PC-9 (cell line): ENCODE data around the gene PRKAG2. TPM values are rescaled to one million over a fixed set of nuclear protein-coding genes. Genes with fewer than 3 reads are reported as not detected.

ENCODE experiments used
- BruUV-seq: library from RNA; stranded (reverse); fragments of 400-500 nt; replicated peaks from 2 replicates; lab custom pipeline; 2021; lab: Mats Ljungman, UMichigan
- CTCF ChIA-PET: fragments of 300-600 bp; sonication (Branson Sonifier 250); formaldehyde crosslinking; loops from one replicate; lab custom pipeline; 2022; ENCODE audit warnings: antibody characterized with exemption; lab: Charles Lee
- POLR2A ChIA-PET: fragments of 300-600 bp; sonication (Branson Sonifier 250); formaldehyde crosslinking; loops from one replicate; lab custom pipeline; 2022; ENCODE audit warnings: antibody characterized with exemption; ENCODE audit not compliant: unreplicated experiment; lab: Charles Lee
- DNase-seq, 2 experiments: peaks; one replicate each; pipeline versions ENCODE4 v3.0.0 to v3.0.0-alpha.2; 2015 to 2022; ENCODE audit warnings: mixed read lengths in 1 of 2
- H2AFZ ChIP-seq: fragments of 200-600 bp; sonication (generic); 2 replicates; pipeline ENCODE4 v1.8.1; 2017; ENCODE audit warnings: antibody characterized with exemption
- H3F3A ChIP-seq: fragments of 200-600 bp; sonication (generic); 2 replicates; pipeline ENCODE4 v1.8.1; 2017; ENCODE audit warnings: antibody characterized with exemption, mild to moderate bottlenecking, low read depth; ENCODE audit not compliant: insufficient read depth
- H3K27ac ChIP-seq: fragments of 200-600 bp; sonication (generic); 2 replicates; pipeline ENCODE4 v1.6.1; 2016; ENCODE audit warnings: mixed run types
- H3K27me3 ChIP-seq: fragments of 200-600 bp; sonication (generic); 2 replicates; pipeline ENCODE4 v1.6.1; 2016; ENCODE audit warnings: low read depth, mixed run types; ENCODE audit not compliant: insufficient read depth
- H3K36me3 ChIP-seq: fragments of 200-600 bp; sonication (generic); 2 replicates; pipeline ENCODE4 v1.6.1; 2016; ENCODE audit warnings: low read depth, mixed run types
- H3K4me1 ChIP-seq: fragments of 200-600 bp; sonication (generic); replicated peaks from 2 replicates; pipeline ENCODE4 v1.6.1; 2016; ENCODE audit warnings: mixed run types; ENCODE audit not compliant: insufficient read depth
- H3K4me2 ChIP-seq: fragments of 200-600 bp; sonication (generic); 2 replicates; pipeline ENCODE4 v1.6.1; 2017; ENCODE audit warnings: mixed run types
- H3K4me3 ChIP-seq: fragments of 200-600 bp; sonication (generic); 2 replicates; pipeline ENCODE4 v1.6.1; 2016; ENCODE audit warnings: mixed run types
- H3K79me2 ChIP-seq: fragments of 200-600 bp; sonication (generic); 2 replicates; pipeline ENCODE4 v1.6.1; 2017; ENCODE audit warnings: low read depth, mixed run types
- H3K9me2 ChIP-seq: fragments of 200-600 bp; sonication (generic); 2 replicates; pipeline ENCODE4 v1.8.1; 2017; ENCODE audit warnings: mild to moderate bottlenecking; ENCODE audit not compliant: insufficient read depth
- H3K9me3 ChIP-seq: fragments of 200-600 bp; sonication (generic); 2 replicates; pipeline ENCODE4 v1.8.1; 2016; ENCODE audit warnings: low read depth; ENCODE audit not compliant: insufficient read depth
- H4K20me1 ChIP-seq: fragments of 200-600 bp; sonication (generic); 2 replicates; pipeline ENCODE4 v1.8.1; 2017; ENCODE audit not compliant: insufficient read depth
- CTCF ChIP-seq: fragments of 200-600 bp; sonication (generic); conservative IDR thresholded peaks from 2 replicates; pipeline ENCODE4 v1.6.1; 2017; ENCODE audit warnings: mixed run types, antibody characterized with exemption, mild to moderate bottlenecking, moderate library complexity
- EZH2 ChIP-seq: fragments of 200-600 bp; sonication (generic); IDR thresholded peaks from 2 replicates; pipeline ENCODE4 v1.8.0; 2017; ENCODE audit warnings: antibody characterized with exemption, low read depth
- intact Hi-C: fragments of 100-400 bp; cut with micrococcal nuclease; formaldehyde crosslinking; loops from one replicate; pipeline ENCODE4 v1.10.0; 2022; ENCODE audit not compliant: unreplicated experiment
- total RNA-seq: library from RNA; stranded (reverse); gene quantifications from 2 replicates; pipeline ENCODE4 v1.2.3, GENCODE V29; 2021

PRKAG2 gene
- total RNA-seq, 1 experiment from 2014 or later = 37.3 TPM

GRCh38 chr7:151836191-151836926 lies 40.6 kb downstream of the PRKAG2 start:
- Histone ChIP-seq H3K9me2 (no peaks in the 10 kb centered on the region), H3F3A (no peaks in the 10 kb centered on the region), H4K20me1 (no peaks in the 10 kb centered on the region), H3K79me2 (no peaks in the 10 kb centered on the region), H3K9me3 (no peaks in the 10 kb centered on the region), H3K4me2 (no peak overlapping the region), H2AFZ (no peak overlapping the region), H3K27ac (no peak overlapping the region), H3K4me1 (no peaks in the 10 kb centered on the region), H3K4me3 (no peak overlapping the region), H3K36me3 (no peaks in the 10 kb centered on the region), H3K27me3 (peaks cover 30% of the 10 kb centered on the region; the same call in 1 of the 2 replicates)
- ChIA-PET POLR2A (no interaction called here), CTCF (no interaction called here)
- no peak for DNase-seq
- BruUV-seq = no TSS peak
- intact Hi-C loops = no loop called here
- TF ChIP-seq CTCF (no peak), EZH2 (no peak)

GRCh38 chr7:151835636-151836035 lies 41.3 kb downstream of the PRKAG2 start:
- Histone ChIP-seq H2AFZ (no peak overlapping the region), H3K79me2 (no peaks in the 10 kb centered on the region), H3K27ac (no peak overlapping the region), H3K9me3 (no peaks in the 10 kb centered on the region), H3K9me2 (no peaks in the 10 kb centered on the region), H3F3A (no peaks in the 10 kb centered on the region), H3K4me2 (no peak overlapping the region), H4K20me1 (no peaks in the 10 kb centered on the region), H3K4me3 (no peak overlapping the region), H3K4me1 (no peaks in the 10 kb centered on the region), H3K27me3 (peaks cover 36% of the 10 kb centered on the region; the same call in 1 of the 2 replicates), H3K36me3 (no peaks in the 10 kb centered on the region)
- TF ChIP-seq CTCF = no peak
- TF ChIP-seq EZH2 = no peak
- POLR2A ChIA-PET = interaction anchor here (0.5 kb wide), 1 partner anchor 16 kb away, joined by 9 read pairs; no protein-coding TSS in a partner anchor
- CTCF ChIA-PET = interaction anchor here (0.6 kb wide), 1 partner anchor 206 kb away, joined by 3 read pairs; no protein-coding TSS in a partner anchor
- no peak for DNase-seq
- intact Hi-C loops = no loop called here
- BruUV-seq = no TSS peak

GRCh38 chr7:151834271-151835035 lies 42.5 kb downstream of the PRKAG2 start:
- no peak overlapping the region for H3K27ac ChIP-seq
- no peak for DNase-seq
- no peak overlapping the region for H3K4me2 ChIP-seq
- H2AFZ ChIP-seq = no peak overlapping the region
- no peaks in the 10 kb centered on the region for H3K4me1 ChIP-seq
- TF ChIP-seq CTCF (no peak), EZH2 (no peak)
- H3K9me2 ChIP-seq = no peaks in the 10 kb centered on the region
- no TSS peak for BruUV-seq
- no peaks in the 10 kb centered on the region for H3K79me2 ChIP-seq
- no peaks in the 10 kb centered on the region for H3K36me3 ChIP-seq
- H3K27me3 ChIP-seq = peaks cover 40% of the 10 kb centered on the region; the same call in 1 of the 2 replicates
- CTCF ChIA-PET = no interaction called here
- H3K9me3 ChIP-seq = no peaks in the 10 kb centered on the region
- no peaks in the 10 kb centered on the region for H3F3A ChIP-seq
- no peaks in the 10 kb centered on the region for H4K20me1 ChIP-seq
- POLR2A ChIA-PET = no interaction called here
- intact Hi-C loops = no loop called here
- no peak overlapping the region for H3K4me3 ChIP-seq
